Activated naive CD4-positive, alpha-beta T cell treated with anti-CD3 and anti-CD28 coated beads, Interleukin-2, amount 50 U/mL, for 72 hours (primary cell): ENCODE measurements around the gene RGL3. TPM values are rescaled to one million over a fixed set of nuclear protein-coding genes. Genes with fewer than 3 reads are reported as not detected.
A peak's percentile ranks its signal among the peaks of the same experiment; 100 is the strongest.
"Not testable (repeated sequence)": the region's sequence is repeated elsewhere in the genome, so short reads cannot be mapped to it uniquely, and the experiment has no call there.

Experiments used
- ATAC-seq, 2 donors: fragments of 150-1000 bp; cut with Tn5 transposase; 2 replicates each; pipeline ENCODE4 v1.10.0; 2021; ENCODE audit warnings: mild to moderate bottlenecking in 2 of 2, moderate library complexity in 2 of 2
- DNase-seq, 2 donors: peaks; one replicate each; pipeline ENCODE4 v3.0.0; 2021 to 2022; ENCODE audit warnings: low spot score in 2 of 2
- H3K27ac Mint-ChIP-seq, 2 donors: one replicate each; pipeline ENCODE4 v1.8.0; 2022; ENCODE audit warnings: mild to moderate bottlenecking in 2 of 2, mixed read lengths in 2 of 2
- H3K36me3 Mint-ChIP-seq, 2 donors: one replicate each; pipeline ENCODE4 v1.8.0; 2022; ENCODE audit warnings: mixed read lengths in 2 of 2
- H3K9me3 Mint-ChIP-seq, 2 donors: one replicate each; pipeline ENCODE4 v1.8.0; 2022; ENCODE audit warnings: mixed read lengths in 2 of 2
- total RNA-seq, 2 donors: library from RNA; stranded (reverse); gene quantifications; one replicate each; pipeline ENCODE4 v1.2.3, GENCODE V29; 2022

RGL3 gene
- total RNA-seq, 2 donors from 2014 or later = not detected

- peaks cover 17 to 30% of the 10 kb centered on the region in 2 donors for H3K36me3 Mint-ChIP-seq
- not testable (repeated sequence) for DNase-seq, ATAC-seq, H3K27ac Mint-ChIP-seq, H3K9me3 Mint-ChIP-seq
These were observed 39.8 kb downstream of the RGL3 start for GRCh38 chr19:11379269-11379845.

DNA sequence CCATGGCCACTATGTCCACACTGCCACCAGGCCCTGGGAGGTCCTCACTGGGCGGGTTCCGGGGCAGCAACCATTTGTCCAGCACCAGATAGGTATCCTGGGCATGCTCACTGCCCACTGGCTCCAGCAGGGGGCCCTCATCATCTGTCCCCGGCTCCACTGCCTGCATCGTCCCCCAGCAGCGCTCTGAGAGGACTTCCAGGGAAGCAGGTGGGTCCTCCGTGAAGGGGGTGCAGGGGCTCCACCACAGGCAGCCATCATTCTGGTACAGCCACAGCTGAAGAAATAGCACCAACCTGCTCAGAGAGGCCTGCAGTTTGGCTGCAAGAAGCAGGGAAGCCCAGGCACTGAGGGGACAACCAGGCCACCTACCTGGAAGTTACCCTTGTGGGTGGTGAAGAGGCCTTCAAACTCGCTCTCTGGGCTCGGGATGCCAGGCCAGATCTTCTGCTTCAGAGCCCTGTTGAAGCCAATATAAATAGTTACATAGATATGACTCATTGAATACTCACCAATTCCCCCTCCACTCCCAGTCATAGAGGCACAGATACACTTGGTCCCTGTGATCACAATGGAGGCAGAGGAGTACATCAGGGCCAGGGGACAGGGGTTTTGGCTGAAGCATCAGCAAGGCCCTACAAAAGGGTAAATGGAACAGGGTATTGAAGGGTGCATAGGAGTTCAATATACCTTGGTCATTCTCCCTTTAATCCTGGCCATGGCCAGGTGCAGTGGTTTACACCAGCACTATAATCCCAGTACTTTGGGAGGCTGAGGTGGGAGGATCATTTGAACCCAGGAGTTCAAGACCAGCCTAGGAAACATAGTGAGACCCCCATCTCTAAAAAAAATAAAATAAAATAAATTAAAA lies 40.6 kb downstream of the RGL3 start:
- H3K36me3 Mint-ChIP-seq = peaks cover 17 to 30% of the 10 kb centered on the region in 2 donors
- no peaks in the 10 kb centered on the region for H3K9me3 Mint-ChIP-seq
- H3K27ac Mint-ChIP-seq = no peak overlapping the region
- DNase-seq (no peak), ATAC-seq (no peak)

DNA sequence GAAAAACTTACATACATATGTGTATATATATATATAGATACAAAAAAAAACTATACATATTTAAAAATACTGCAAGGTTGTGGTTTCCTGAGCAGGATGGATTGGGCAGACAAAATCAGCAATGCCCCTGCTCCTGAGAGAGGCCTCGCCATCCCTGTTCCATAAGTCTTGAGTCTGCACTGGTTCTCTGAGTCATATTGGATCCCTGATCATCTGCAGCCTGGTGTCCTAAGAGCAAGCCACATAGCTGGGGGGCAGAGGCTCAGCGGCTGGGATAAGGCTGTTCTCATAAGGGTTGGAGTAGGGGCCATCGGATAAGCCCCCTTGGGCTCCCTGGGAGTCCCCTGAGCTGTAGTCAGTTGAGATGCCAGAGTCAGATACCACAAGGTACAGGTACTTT lies 41.4 kb downstream of the RGL3 start:
- peak overlapping the region; percentile 26 to 72 for H3K27ac Mint-ChIP-seq
- no peaks in the 10 kb centered on the region for H3K9me3 Mint-ChIP-seq
- ATAC-seq (no peak), DNase-seq (no peak)
- peaks cover 17 to 30% of the 10 kb centered on the region in 2 donors for H3K36me3 Mint-ChIP-seq

GRCh38 chr19:11377237-11377636 lies 41.9 kb downstream of the RGL3 start:
- peak overlapping the region; percentile 72 to 88 for H3K27ac Mint-ChIP-seq
- DNase-seq (no peak), ATAC-seq (no peak)
- peaks cover 17 to 30% of the 10 kb centered on the region in 2 donors for H3K36me3 Mint-ChIP-seq
- H3K9me3 Mint-ChIP-seq = no peaks in the 10 kb centered on the region

DNA sequence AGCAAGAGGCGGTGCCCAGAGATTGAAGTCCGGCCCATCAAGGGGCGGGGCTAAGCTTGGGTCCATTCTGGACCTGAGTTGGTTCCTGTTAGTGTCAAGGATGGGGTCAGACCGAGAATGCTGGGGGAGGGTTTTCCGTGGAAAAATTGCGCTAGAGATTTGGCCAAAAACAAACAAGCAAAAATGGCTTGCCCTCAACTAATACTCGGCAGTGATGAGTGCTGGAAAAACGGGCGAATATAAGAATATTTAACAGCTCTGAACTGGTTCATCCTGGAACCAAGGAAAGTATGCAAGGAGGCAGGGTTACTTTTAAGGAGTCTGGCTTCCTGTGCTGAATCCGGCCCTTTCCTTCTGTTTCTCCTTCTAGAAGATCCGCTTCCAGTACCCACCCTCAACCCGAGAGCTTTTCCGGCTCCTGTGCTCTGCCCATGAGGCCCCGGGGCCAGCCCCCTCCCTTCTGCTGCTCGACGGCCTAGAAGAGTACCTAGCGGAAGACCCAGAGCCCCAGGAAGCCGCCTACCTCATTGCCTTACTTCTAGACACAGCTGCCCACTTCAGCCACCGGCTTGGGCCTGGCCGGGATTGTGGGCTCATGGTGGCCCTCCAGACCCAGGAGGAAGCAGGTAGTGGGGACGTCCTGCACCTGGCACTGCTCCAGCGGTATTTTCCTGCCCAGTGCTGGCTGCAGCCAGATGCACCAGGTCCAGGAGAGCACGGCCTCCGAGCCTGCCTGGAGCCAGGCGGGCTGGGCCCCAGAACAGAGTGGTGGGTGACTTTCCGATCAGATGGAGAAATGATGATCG lies 43.8 kb downstream of the RGL3 start:
- ATAC-seq (peak; percentile 22 to 51), DNase-seq (peak; percentile 69 to 72)
- no peak overlapping the region for H3K27ac Mint-ChIP-seq

DNA sequence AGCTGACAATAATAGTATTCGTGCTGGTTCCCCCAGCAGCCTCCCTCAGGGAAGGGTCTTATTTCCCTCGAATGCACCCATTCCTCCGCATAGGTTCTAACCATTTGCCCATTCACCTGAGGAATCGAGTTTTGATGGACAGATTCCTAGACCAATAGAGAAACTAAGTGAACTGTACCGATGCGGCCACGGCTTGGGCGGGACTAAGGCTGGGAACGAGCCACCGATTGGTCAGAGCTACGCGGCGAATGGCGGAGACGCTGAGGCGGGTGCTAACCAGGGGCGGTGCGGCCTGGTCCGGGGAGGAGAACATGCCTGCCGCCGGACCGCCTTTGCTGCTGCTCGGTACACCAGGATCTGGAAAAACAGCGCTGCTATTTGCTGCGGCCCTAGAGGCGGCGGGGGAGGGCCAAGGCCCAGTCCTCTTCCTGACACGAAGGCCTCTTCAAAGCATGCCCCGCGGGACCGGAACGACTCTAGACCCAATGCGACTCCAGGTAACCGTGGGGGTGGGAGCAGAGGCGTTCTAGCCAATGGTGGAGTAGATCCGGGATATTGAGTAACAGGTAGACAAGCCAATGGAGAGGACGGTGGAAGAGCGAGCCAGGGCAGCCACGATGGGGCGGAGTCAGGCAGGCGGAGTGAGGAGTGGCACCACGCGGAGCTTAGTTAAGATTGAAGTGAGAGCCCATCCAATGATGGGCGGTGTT lies 44.5 kb downstream of the RGL3 start, which contains the start of gene SWSAP1:
TSS of gene SWSAP1 (plus strand) at position 234 of the 710 bp plus-strand sequence. CDS start at position 249, 15 bp downstream.
- DNase-seq (peak; percentile 95 to 98), ATAC-seq (peak; percentile 91)
- H3K36me3 Mint-ChIP-seq = peaks cover 11 to 23% of the 10 kb centered on the region in 2 donors
- H3K9me3 Mint-ChIP-seq = no peaks in the 10 kb centered on the region
- no peak within 1 kb of the TSS for H3K27ac Mint-ChIP-seq

More for the DNA sequence above, 43.8 kb downstream of the RGL3 start:
- Mint-ChIP-seq H3K36me3 (peaks cover 15 to 30% of the 10 kb centered on the region in 2 donors), H3K9me3 (no peaks in the 10 kb centered on the region)

GRCh38 chr19:11373885-11374432 lies 45.2 kb downstream of the RGL3 start:
- H3K9me3 Mint-ChIP-seq = no peaks in the 10 kb centered on the region
- peaks cover 17 to 23% of the 10 kb centered on the region in 2 donors for H3K36me3 Mint-ChIP-seq
- DNase-seq (no peak), ATAC-seq (no peak)
- H3K27ac Mint-ChIP-seq = no peak overlapping the region

DNA sequence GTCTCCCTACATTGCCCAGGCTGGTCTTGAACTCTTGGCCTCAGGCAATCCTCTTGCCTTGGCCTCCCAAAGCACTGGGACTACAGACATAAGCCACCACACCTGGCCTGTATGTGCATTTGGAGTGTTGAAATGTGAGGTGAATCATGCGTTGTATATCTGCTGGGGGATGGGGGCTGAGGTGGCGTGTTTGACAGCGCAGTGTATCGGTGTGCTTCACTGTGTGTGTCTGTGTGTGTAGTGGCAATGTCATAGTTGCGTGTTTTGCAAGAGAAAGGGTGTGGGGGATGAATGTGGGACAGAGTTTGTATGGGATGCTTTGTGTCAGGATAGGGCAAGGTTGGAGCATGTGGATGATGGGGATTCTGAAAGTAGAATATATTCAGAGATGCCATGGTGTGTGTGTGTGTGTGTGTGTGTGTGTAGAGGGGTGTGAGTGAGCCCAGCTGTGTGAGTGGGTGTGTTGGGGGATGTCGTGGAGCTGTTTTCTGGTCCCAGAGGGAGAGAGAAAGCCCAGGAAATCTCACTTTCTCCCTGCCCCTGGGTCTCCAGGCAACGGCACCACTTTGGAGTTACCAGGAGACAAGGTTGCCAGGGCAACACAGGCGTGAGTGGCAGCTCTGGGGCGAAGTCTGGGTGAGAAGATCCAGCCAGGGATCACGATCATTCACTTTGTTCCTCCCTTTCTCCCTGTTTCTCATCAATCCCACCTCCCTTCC lies 45.8 kb downstream of the RGL3 start:
- Mint-ChIP-seq H3K27ac (no peak overlapping the region), H3K9me3 (no peaks in the 10 kb centered on the region), H3K36me3 (peaks cover 17 to 23% of the 10 kb centered on the region in 2 donors)
- no peak for ATAC-seq
- no peak for DNase-seq

DNA sequence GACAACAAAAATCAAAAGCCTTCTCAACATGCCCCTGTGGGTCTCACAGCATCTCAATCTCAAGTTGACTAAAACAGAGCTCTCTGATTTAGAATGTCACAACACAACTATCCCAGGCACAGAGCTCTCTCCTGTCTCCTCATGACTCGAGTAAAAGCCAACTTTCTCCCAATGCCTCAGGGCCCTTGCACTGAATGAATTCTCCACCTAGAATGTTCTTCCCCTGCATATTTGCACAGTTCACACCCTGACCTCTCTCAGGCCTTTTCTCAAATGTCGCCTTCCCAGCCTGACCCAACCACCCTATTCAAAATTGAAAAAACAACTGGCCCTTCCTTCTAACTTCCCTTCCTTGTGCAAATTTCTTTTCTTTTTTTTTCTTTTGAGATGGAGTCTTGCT lies 48.4 kb downstream of the RGL3 start:
- DNase-seq (no peak), ATAC-seq (no peak)
- H3K9me3 Mint-ChIP-seq = no peaks in the 10 kb centered on the region
- no peak overlapping the region for H3K27ac Mint-ChIP-seq
- H3K36me3 Mint-ChIP-seq = peaks cover 3 to 10% of the 10 kb centered on the region in 2 donors

- no peak for DNase-seq
- no peak for ATAC-seq
- H3K9me3 Mint-ChIP-seq = no peaks in the 10 kb centered on the region
- no peak overlapping the region for H3K27ac Mint-ChIP-seq
- peaks cover 0 to 7% of the 10 kb centered on the region in 2 donors for H3K36me3 Mint-ChIP-seq
These were observed 51.6 kb downstream of the RGL3 start for GRCh38 chr19:11367528-11367927.

DNA sequence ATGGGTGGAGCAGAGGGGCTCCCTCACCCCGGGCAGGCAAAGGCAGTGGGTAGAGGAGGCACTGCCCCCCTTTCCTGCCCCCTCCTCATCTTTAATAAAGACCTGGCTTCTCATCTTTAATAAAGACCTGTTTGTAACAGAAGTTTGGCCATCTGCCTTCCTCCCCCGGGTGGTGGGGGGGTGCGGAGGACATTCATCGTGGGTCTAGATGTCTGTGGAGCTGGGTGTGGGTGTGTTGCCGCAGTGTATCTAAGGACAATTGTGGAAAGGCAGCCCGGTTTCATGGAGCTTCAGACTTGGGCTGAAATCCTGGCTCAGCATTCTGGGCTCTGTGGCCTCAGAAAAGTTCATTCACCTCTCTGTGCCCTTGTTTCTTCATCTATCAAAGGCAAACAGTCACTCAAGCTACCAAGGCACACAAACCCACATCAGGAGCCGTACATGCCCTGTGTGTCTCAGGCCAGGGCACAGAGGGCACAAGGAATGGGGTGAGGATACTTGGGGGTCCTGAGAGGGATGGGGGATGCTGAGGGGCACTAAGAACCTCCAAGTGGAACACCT lies 53.5 kb downstream of the RGL3 start:
- H3K9me3 Mint-ChIP-seq = no peaks in the 10 kb centered on the region
- peaks cover 0 to 7% of the 10 kb centered on the region in 2 donors for H3K36me3 Mint-ChIP-seq
- ATAC-seq (no peak), DNase-seq (no peak)
- H3K27ac Mint-ChIP-seq = no peak overlapping the region

GRCh38 chr19:11364935-11365334 lies 54.2 kb downstream of the RGL3 start:
- ATAC-seq (no peak), DNase-seq (no peak)
- Mint-ChIP-seq H3K9me3 (no peaks in the 10 kb centered on the region), H3K36me3 (peaks cover 0 to 7% of the 10 kb centered on the region in 2 donors), H3K27ac (no peak overlapping the region)

DNA sequence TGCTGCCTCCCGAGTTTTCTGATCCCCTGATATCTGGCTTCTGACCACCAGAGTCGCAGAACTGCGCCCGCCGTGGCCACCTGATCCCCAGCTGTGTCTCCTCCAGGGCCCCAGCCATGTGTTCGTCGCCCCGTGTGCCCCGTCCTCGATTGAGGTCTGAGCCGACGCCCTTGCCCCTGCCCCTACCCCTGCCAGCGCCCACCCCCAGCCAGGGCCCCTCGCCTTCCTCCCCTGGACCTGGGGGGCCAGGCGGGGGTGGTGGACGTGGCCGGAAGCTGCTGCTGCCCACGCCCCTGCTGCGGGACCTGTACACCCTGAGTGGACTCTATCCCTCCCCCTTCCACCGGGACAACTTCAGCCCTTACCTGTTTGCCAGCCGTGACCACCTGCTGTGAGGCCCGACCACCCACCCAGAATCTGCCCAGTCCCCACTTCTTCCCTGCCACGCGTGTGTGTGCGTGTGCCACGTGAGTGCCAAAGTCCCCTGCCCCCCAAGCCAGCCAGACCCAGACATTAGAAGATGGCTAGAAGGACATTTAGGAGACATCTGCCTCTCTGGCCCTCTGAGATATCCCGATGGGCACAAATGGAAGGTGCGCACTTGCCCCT lies 54.7 kb downstream of the RGL3 start:
- Mint-ChIP-seq H3K27ac (no peak overlapping the region), H3K36me3 (peaks cover 0 to 4% of the 10 kb centered on the region in 2 donors), H3K9me3 (no peaks in the 10 kb centered on the region)
- ATAC-seq (no peak), DNase-seq (no peak)

DNA sequence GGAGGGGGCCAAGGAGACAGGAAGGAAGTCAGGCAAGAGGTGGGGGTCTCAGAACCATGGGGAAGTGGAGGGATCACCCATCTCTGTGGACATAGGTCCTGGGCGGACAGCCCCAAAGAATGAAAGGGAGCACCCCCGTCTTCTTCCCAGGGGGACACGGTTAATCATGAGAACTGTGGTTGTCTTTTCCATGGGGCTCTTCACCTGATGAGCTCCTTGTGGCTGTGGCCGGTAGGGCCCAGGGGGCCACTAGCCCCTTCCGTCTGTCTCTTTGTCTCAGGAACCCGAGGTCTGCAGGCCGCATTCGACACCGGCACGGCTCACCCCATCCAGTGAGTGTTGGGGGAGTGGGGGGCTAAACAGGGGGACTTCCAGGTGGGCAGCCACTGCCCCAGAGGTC lies 55.2 kb downstream of the RGL3 start:
- H3K36me3 Mint-ChIP-seq = no peaks in the 10 kb centered on the region
- H3K27ac Mint-ChIP-seq = no peak overlapping the region
- H3K9me3 Mint-ChIP-seq = no peaks in the 10 kb centered on the region
- DNase-seq = no peak
- no peak for ATAC-seq
